Stomach (tissue), 9 donors: ENCODE data around the gene USP26. TPM values are rescaled to one million over a fixed set of nuclear protein-coding genes. Genes with fewer than 3 reads are reported as not detected.

Experiments
- DNase-seq, 2 donors: peaks; one replicate each; pipeline versions ENCODE4 v3.0.0 to v3.0.0-alpha.2; 2013 to 2019
- H3K27ac ChIP-seq, 5 donors: fragments of 200-600 bp in 4 of 5; sonication (generic) in 4 of 5; one replicate each; pipeline ENCODE4 v1.5.1; 2013 to 2019; ENCODE audit warnings: mild to moderate bottlenecking in 1 of 5, moderate library complexity in 1 of 5
- H3K27me3 ChIP-seq, 3 donors: fragments of 200-600 bp; sonication (generic); one replicate each; pipeline ENCODE4 v1.5.1; 2017 to 2019; ENCODE audit warnings: mixed run types in 1 of 3
- H3K36me3 ChIP-seq, 4 donors: fragments of 200-600 bp; sonication (generic); 1 replicate in 3 of 4; 2 replicates in 1 of 4; pipeline ENCODE4 v1.5.1; 2016 to 2019
- H3K4me1 ChIP-seq, 4 donors: fragments of 200-600 bp; sonication (generic); one replicate each; pipeline ENCODE4 v1.5.1; 2016 to 2019
- H3K4me3 ChIP-seq, 4 donors: fragments of 200-600 bp; sonication (generic) in 3 of 4; one replicate each; pipeline ENCODE4 v1.5.1; 2016 to 2019; ENCODE audit warnings: mild to moderate bottlenecking in 1 of 4
- H3K9me3 ChIP-seq, 4 donors: fragments of 200-600 bp; sonication (generic); one replicate each; pipeline ENCODE4 v1.5.1; 2016 to 2019
- EP300 ChIP-seq: sonication (generic); formaldehyde crosslinking; IDR thresholded peaks from one replicate; pipeline ENCODE4 v1.6.1; 2017; ENCODE audit warnings: antibody characterized with exemption
- POLR2A ChIP-seq, 4 donors: fragments of 450-650 bp; IDR thresholded peaks; one replicate each; pipeline ENCODE4 v1.6.1; 2016; ENCODE audit warnings: antibody characterized with exemption in 4 of 4, control low read depth in 2 of 4, mild to moderate bottlenecking in 1 of 4, moderate library complexity in 1 of 4
- POLR2AphosphoS5 ChIP-seq, 3 donors: sonication (generic); formaldehyde crosslinking; IDR thresholded peaks; one replicate each; pipeline ENCODE4 v1.6.1; 2016; ENCODE audit warnings: antibody characterized with exemption in 3 of 3
- WGBS, 5 donors: extraction: QIAGEN DNeasy Blood & Tissue Kit in 3 of 5; methylation state at CpG; one replicate each; pipeline versions ENCODE4 v1.1.5 to v1.1.7; 2013 to 2018; 5-methylcytosine and 5-hydroxymethylcytosine counted together
- intact Hi-C: fragments of 100-400 bp; cut with DNase I; formaldehyde crosslinking; loops from one replicate; pipeline ENCODE4 v1.15.1; 2023; ENCODE audit warnings: low total_unique reads
- polyA plus RNA-seq, 3 donors: library from polyadenylated mRNA; stranded (reverse); fragments of 200-250 nt; gene quantifications; one replicate each; pipeline ENCODE4 v1.2.3, GENCODE V29; 2013
- total RNA-seq, 5 donors: library from RNA; depleted of rRNA; stranded (reverse); fragments of >200 nt; gene quantifications; one replicate each; pipeline versions ENCODE4 v1.1.0 to v1.2.3, GENCODE V29; 2014 to 2016
- TF ChIP-seq, protein P1 (sequence below), 7 experiments: fragments of 450-650 bp in 4 of 7; fragments of 200-600 bp in 3 of 7; sonication (generic) in 3 of 7; IDR thresholded peaks; one replicate each; pipeline ENCODE4 v1.5.1; 2016 to 2019; ENCODE audit warnings: antibody characterized with exemption in 7 of 7, control low read depth in 2 of 7, mild to moderate bottlenecking in 1 of 7
- donor health status: healthy with polysubstance abuse.
- donor health status: Bipolar disorder and iron deficiency.
- donor health status: healthy.

USP26 gene
- total and polyA plus RNA-seq, 8 donors, result not detected

DNA sequence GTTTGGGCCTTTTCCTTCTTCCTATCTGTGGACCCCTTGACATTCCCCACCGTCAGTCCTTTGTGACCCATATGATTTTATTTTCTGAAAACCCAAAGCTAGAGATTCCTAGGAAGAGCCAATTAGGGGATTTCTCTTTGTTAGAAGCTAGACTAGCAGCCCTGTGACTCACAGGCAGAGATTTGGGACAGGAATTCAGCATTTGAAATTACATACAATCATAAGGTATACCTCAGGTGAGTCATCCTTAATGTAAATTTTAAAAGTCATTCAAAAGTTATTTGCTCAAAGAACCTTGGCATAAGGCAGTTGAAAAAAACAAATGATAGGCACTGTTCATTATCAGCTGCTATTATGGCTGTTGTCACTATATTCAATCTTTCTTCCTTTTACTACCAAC is 40.6 kb downstream of the USP26 start:
- no peak overlapping the region for H3K27ac ChIP-seq
- no peaks in the 10 kb centered on the region for H3K9me3 ChIP-seq
- H3K4me3 ChIP-seq, result no peak overlapping the region
- DNase-seq, result no peak
- no peaks in the 10 kb centered on the region for H3K36me3 ChIP-seq
- intact Hi-C loops, result no loop called here
- WGBS, 5 donors, result 38 to 75% (median 56%) methylated on average over 1 of the region's 1 CpG
- H3K4me1 ChIP-seq, result no peaks in the 10 kb centered on the region
- no peaks in the 10 kb centered on the region for H3K27me3 ChIP-seq
- TF ChIP-seq, protein P1, sequence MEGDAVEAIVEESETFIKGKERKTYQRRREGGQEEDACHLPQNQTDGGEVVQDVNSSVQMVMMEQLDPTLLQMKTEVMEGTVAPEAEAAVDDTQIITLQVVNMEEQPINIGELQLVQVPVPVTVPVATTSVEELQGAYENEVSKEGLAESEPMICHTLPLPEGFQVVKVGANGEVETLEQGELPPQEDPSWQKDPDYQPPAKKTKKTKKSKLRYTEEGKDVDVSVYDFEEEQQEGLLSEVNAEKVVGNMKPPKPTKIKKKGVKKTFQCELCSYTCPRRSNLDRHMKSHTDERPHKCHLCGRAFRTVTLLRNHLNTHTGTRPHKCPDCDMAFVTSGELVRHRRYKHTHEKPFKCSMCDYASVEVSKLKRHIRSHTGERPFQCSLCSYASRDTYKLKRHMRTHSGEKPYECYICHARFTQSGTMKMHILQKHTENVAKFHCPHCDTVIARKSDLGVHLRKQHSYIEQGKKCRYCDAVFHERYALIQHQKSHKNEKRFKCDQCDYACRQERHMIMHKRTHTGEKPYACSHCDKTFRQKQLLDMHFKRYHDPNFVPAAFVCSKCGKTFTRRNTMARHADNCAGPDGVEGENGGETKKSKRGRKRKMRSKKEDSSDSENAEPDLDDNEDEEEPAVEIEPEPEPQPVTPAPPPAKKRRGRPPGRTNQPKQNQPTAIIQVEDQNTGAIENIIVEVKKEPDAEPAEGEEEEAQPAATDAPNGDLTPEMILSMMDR (IDR thresholded peaks at IDR 0.05), result no peak
- TF ChIP-seq EP300 (no peak), POLR2AphosphoS5 (IDR thresholded peaks at IDR 0.05) (no peak), POLR2A (IDR thresholded peaks at IDR 0.05) (no peak)

DNA sequence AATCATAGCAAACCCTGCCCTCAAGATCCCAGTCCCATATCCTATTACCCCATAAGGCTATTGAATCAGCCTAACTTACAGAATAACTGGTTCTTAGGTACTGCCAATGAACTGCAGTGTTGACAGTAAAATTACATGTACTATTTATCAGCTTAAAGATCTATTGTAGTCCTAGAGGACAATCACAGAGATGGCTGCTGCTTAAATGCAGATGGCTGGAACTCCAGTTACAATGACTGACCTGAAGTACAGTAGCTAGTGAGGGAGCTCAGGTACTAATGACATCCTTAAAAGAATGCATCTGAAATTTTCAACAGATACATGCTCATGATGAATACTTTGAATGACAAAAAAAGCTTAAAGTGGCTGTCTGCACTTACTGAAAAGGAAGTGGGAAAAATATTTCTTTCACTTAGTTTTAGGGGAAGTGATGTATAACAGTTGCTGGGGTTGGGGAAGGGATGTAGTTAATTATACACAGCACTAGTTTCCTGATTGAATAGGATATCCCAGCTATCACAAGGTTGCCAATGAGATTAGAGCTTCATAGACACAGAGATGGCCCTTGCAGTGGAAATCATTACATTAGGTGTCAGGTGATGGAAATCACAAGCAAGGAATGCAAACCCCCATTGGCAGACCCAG is 42.0 kb downstream of the USP26 start:
- TF ChIP-seq EP300, result no peak
- TF ChIP-seq, protein P1 (IDR thresholded peaks at IDR 0.05), result no peak
- no peak for TF ChIP-seq POLR2A (IDR thresholded peaks at IDR 0.05)
- TF ChIP-seq POLR2AphosphoS5 (IDR thresholded peaks at IDR 0.05), result no peak
- intact Hi-C loops, result no loop called here
- Histone ChIP-seq H3K4me1 (no peaks in the 10 kb centered on the region), H3K27ac (no peak overlapping the region), H3K27me3 (no peaks in the 10 kb centered on the region), H3K9me3 (no peaks in the 10 kb centered on the region), H3K36me3 (no peaks in the 10 kb centered on the region), H3K4me3 (no peak overlapping the region)
- DNase-seq, result no peak

DNA sequence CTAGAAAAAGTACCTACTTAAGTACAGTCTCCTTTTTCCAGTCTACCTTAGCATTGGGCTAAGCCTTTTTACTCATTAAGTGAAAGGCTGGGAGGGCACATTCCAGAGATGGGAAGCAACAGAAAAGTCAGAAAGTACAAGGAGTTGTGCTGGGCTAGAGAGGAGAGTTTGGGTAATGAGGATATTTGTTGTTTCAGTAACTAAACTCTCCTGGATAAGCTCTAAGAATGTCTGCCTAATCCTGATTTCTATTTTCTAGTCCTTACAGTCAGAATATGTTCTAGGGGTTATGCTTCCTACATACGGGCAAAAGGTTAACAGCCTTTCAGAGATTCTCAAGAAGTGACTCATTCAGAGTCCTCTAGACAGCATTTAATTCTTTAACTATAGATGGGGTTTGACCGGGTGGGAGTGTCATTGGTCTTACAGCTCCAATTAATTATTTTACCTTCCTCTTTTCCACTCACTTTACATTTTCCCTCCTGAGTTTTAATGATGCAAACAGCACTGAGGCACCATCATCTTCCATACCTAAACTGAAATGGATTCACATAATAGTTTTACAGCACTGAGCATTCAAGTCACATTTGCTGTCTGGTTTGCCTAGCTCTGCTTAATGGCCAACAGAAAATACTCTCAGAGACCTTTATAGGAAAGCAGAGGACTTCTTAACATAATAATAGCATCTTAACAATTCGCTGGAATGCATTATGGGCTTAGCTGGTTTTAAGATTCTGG is 42.9 kb downstream of the USP26 start:
- no peak overlapping the region for H3K4me3 ChIP-seq
- H3K9me3 ChIP-seq, result no peaks in the 10 kb centered on the region
- TF ChIP-seq, protein P1 (IDR thresholded peaks at IDR 0.05), result no peak
- TF ChIP-seq EP300 (no peak), POLR2A (IDR thresholded peaks at IDR 0.05) (no peak), POLR2AphosphoS5 (IDR thresholded peaks at IDR 0.05) (no peak)
- H3K4me1 ChIP-seq, result no peaks in the 10 kb centered on the region
- no peak for DNase-seq
- 39 to 50% (median 44%) methylated on average over 3 of the region's 3 CpGs for WGBS, 5 donors
- no peaks in the 10 kb centered on the region for H3K36me3 ChIP-seq
- H3K27ac ChIP-seq, result no peak overlapping the region
- H3K27me3 ChIP-seq, result no peaks in the 10 kb centered on the region
- intact Hi-C loops, result no loop called here

DNA sequence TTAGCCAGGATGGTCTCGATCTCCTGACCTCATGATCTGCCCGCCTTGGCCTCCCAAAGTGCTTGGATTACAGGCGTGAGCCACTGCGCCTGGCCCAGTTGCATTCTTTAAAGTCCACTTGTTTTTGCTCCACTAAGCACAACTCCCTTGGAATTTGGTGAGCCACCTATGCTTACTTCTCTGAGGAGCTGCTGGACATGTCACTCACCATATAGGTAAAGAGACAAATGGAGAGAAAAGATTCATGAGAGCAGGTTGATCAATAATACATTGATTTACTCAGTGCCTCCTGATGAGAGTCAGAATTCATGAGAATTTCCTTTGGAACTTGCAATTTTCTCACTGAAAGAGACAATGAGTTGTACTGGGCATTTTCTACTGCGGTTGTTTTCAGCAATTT is 48.2 kb downstream of the USP26 start:
- H3K9me3 ChIP-seq, result no peaks in the 10 kb centered on the region
- no peak overlapping the region for H3K27ac ChIP-seq
- 88 to 96% (median 89%) methylated on average over 4 to 5 of the region's 5 CpGs for WGBS, 5 donors
- TF ChIP-seq, protein P1 (IDR thresholded peaks at IDR 0.05), result no peak
- TF ChIP-seq EP300, result no peak
- no peak for TF ChIP-seq POLR2AphosphoS5 (IDR thresholded peaks at IDR 0.05)
- no peak for TF ChIP-seq POLR2A (IDR thresholded peaks at IDR 0.05)
- H3K4me1 ChIP-seq, result no peaks in the 10 kb centered on the region
- no peak overlapping the region for H3K4me3 ChIP-seq
- DNase-seq, result no peak
- H3K27me3 ChIP-seq, result peaks cover 0 to 2% (median 0%) of the 10 kb centered on the region in 3 donors
- H3K36me3 ChIP-seq, result no peaks in the 10 kb centered on the region
- intact Hi-C loops, result no loop called here
